IMR-90 (cell line): ENCODE results near the gene SGMS1. TPM values are rescaled to one million over a fixed set of nuclear protein-coding genes. Genes with fewer than 3 reads are reported as not detected.
A peak's percentile ranks its signal among the peaks of the same experiment; 100 is the strongest.

Source experiments
- ATAC-seq: fragments of 200-7000 bp; cut with Tn5 transposase; 2 replicates; pipeline ENCODE4 v1.9.1; 2020; ENCODE audit warnings: low read depth, mild to moderate bottlenecking, moderate library complexity
- BruUV-seq: library from RNA; stranded (reverse); fragments of 400-500 nt; replicated peaks from 2 replicates; lab custom pipeline; 2021; lab: Mats Ljungman, UMichigan
- CTCF ChIA-PET: fragments of 300-600 bp; formaldehyde crosslinking; extraction: SDS; loops from one replicate; lab custom pipeline; 2021; ENCODE audit warnings: antibody characterized with exemption; lab: Yijun Ruan, JAX
- POLR2A ChIA-PET: fragments of 300-600 bp; sonication (Branson Sonifier 250); formaldehyde crosslinking; loops from one replicate; lab custom pipeline; 2022; ENCODE audit warnings: antibody characterized with exemption; ENCODE audit not compliant: unreplicated experiment; lab: Charles Lee
- DNase-seq: peaks from one replicate; pipeline ENCODE4 v3.0.0; 2013
- H2AFZ ChIP-seq: replicated peaks from 2 replicates; pipeline ENCODE3; 2013; ENCODE audit warnings: low read length, mild to moderate bottlenecking; ENCODE audit not compliant: poor library complexity
- H2AK5ac ChIP-seq: 2 replicates; pipeline ENCODE4 v1.6.1; 2013; ENCODE audit warnings: low read depth, low read length, inconsistent platforms
- H2AK9ac ChIP-seq: replicated peaks from 2 replicates; pipeline ENCODE3; 2013; ENCODE audit warnings: mild to moderate bottlenecking, low read depth, low read length, moderate library complexity; ENCODE audit not compliant: poor library complexity
- H2BK120ac ChIP-seq: 2 replicates; pipeline ENCODE4 v1.6.1; 2013; ENCODE audit warnings: low read depth, low read length, inconsistent platforms
- H2BK15ac ChIP-seq: 3 replicates; pipeline ENCODE4 v1.6.1; 2013; ENCODE audit warnings: low read depth, low read length, inconsistent platforms
- H2BK20ac ChIP-seq: 2 replicates; pipeline ENCODE4 v1.6.1; 2013; ENCODE audit warnings: low read depth, mild to moderate bottlenecking, inconsistent platforms, low read length, moderate library complexity
- H2BK5ac ChIP-seq: 2 replicates; pipeline ENCODE4 v1.6.1; 2013; ENCODE audit warnings: mild to moderate bottlenecking, low read depth, low read length, inconsistent platforms; ENCODE audit not compliant: poor library complexity, severe bottlenecking
- H3K14ac ChIP-seq: replicated peaks from 2 replicates; pipeline ENCODE4 v1.6.1; 2013; ENCODE audit warnings: low read depth, low read length, inconsistent platforms
- H3K18ac ChIP-seq: 2 replicates; pipeline ENCODE4 v1.6.1; 2013; ENCODE audit warnings: low read depth, low read length, control low read depth
- H3K23ac ChIP-seq: 2 replicates; pipeline ENCODE4 v1.6.1; 2013; ENCODE audit warnings: low read depth, low read length, inconsistent platforms
- H3K27ac ChIP-seq: 2 replicates; pipeline ENCODE4 v1.5.1; 2013; ENCODE audit warnings: mild to moderate bottlenecking, control low read depth, low read length; ENCODE audit not compliant: insufficient read depth
- H3K27me3 ChIP-seq: 2 replicates; pipeline ENCODE4 v1.6.1; 2013; ENCODE audit warnings: low read length; ENCODE audit not compliant: control insufficient read depth, insufficient read depth
- H3K36me3 ChIP-seq: 2 replicates; pipeline ENCODE4 v1.6.1; 2013; ENCODE audit warnings: low read length, mixed read lengths; ENCODE audit not compliant: control insufficient read depth, insufficient read depth
- H3K4ac ChIP-seq: 2 replicates; pipeline ENCODE4 v1.6.1; 2013; ENCODE audit warnings: low read depth, low read length, inconsistent platforms
- H3K4me1 ChIP-seq: 2 replicates; pipeline ENCODE4 v1.6.1; 2013; ENCODE audit warnings: low read length, mixed read lengths; ENCODE audit not compliant: control insufficient read depth, insufficient read depth
- H3K4me2 ChIP-seq: 2 replicates; pipeline ENCODE4 v1.6.1; 2013; ENCODE audit warnings: low read depth, mild to moderate bottlenecking, control low read depth, low read length, moderate library complexity
- H3K4me3 ChIP-seq: 2 replicates; pipeline ENCODE4 v1.5.1; 2013; ENCODE audit warnings: low read depth, mild to moderate bottlenecking, control low read depth, low read length, moderate library complexity; ENCODE audit not compliant: insufficient read depth
- H3K56ac ChIP-seq: 2 replicates; pipeline ENCODE4 v1.6.1; 2013; ENCODE audit warnings: low read length, inconsistent platforms; ENCODE audit not compliant: insufficient read depth; ENCODE audit errors: extremely low read depth
- H3K79me1 ChIP-seq, 2 experiments: 2 replicates each; pipeline ENCODE4 v1.6.1; 2013; ENCODE audit warnings: low read length in 2 of 2, inconsistent platforms in 1 of 2, low read depth in 1 of 2
- H3K9ac ChIP-seq: 2 replicates; pipeline ENCODE4 v1.6.1; 2013; ENCODE audit warnings: low read depth, low read length, control low read depth
- H3K9me1 ChIP-seq: 2 replicates; pipeline ENCODE4 v1.6.1; 2013; ENCODE audit warnings: low read length, inconsistent platforms; ENCODE audit not compliant: insufficient read depth
- H3K9me3 ChIP-seq: 2 replicates; pipeline ENCODE4 v1.6.1; 2013; ENCODE audit warnings: low read length; ENCODE audit not compliant: control insufficient read depth, insufficient read depth
- H4K20me1 ChIP-seq: 2 replicates; pipeline ENCODE4 v1.6.1; 2013; ENCODE audit warnings: low read length, inconsistent platforms; ENCODE audit not compliant: insufficient read depth
- H4K5ac ChIP-seq: 2 replicates; pipeline ENCODE4 v1.6.1; 2013; ENCODE audit warnings: mild to moderate bottlenecking, low read depth, low read length, control low read depth
- H4K8ac ChIP-seq, 2 experiments: 2 replicates each; pipeline ENCODE4 v1.6.1; 2013; ENCODE audit warnings: low read depth in 2 of 2, low read length in 2 of 2, control low read depth in 1 of 2, inconsistent platforms in 1 of 2
- H4K91ac ChIP-seq: 2 replicates; pipeline ENCODE4 v1.6.1; 2013; ENCODE audit warnings: low read depth, low read length, inconsistent platforms; ENCODE audit not compliant: insufficient read depth
- CHD1 ChIP-seq: IDR thresholded peaks from 2 replicates; pipeline ENCODE4 v1.6.1; 2012; ENCODE audit warnings: low read depth, low read length, improper control_type of control experiment
- MAFK ChIP-seq: IDR thresholded peaks from 2 replicates; pipeline ENCODE4 v1.6.1; 2012; ENCODE audit warnings: low read depth, low read length, improper control_type of control experiment
- POLR2A ChIP-seq: IDR thresholded peaks from 2 replicates; pipeline ENCODE4 v1.6.1; 2012; ENCODE audit warnings: mild to moderate bottlenecking, low read depth, low read length
- RAD21 ChIP-seq: IDR thresholded peaks from 2 replicates; pipeline ENCODE4 v1.6.1; 2012; ENCODE audit warnings: low read length, improper control_type of control experiment
- WGBS, 2 experiments: methylation state at CpG; one replicate each; pipeline versions ENCODE4 v1.1.5 to v1.1.7; 2013; ENCODE audit warnings: missing lambda C conversion rate in 2 of 2; ENCODE audit not compliant: insufficient read length in 1 of 2; ENCODE audit errors: extremely low coverage in 2 of 2; 5-methylcytosine and 5-hydroxymethylcytosine counted together
- dilution Hi-C: fragments of 300-500 bp; cut with HindIII; formaldehyde crosslinking; loops from one replicate; pipeline ENCODE4 v1.14.3; 2018; ENCODE audit warnings: low sequenced_read_pairs; ENCODE audit not compliant: unreplicated experiment
- in situ Hi-C: fragments of 300-500 bp; cut with MboI; formaldehyde crosslinking; loops from 3 replicates; pipeline ENCODE4 v1.14.3; 2019; ENCODE audit warnings: low sequenced_read_pairs, inconsistent platforms, mixed read lengths
- intact Hi-C: fragments of 100-400 bp; cut with micrococcal nuclease; formaldehyde crosslinking; loops from 2 replicates; pipeline ENCODE4 v1.10.0; 2022
- polyA plus RNA-seq, 3 experiments: library from polyadenylated mRNA; depleted of rRNA; stranded (reverse); fragments of >200 nt; gene quantifications; 2 replicates each; pipeline ENCODE4 v1.2.3, GENCODE V29; 2012; ENCODE audit warnings: low replicate concordance in 1 of 3
- total RNA-seq: library from RNA; depleted of rRNA; stranded (reverse); fragments of >200 nt; gene quantifications from 2 replicates; pipeline ENCODE4 v1.2.3, GENCODE V29; 2012

The SGMS1 gene
- total and polyA plus RNA-seq, 2 of the 4 experiments (the other 2 are of a cell fraction): 9.8 to 30.8 TPM

- Histone ChIP-seq H2BK15ac (peak overlapping the region; percentile 33; the same call in 1 of the 3 replicates), H3K9me3 (no peaks in the 10 kb centered on the region), H3K4me2 (peak overlapping the region; percentile 94), H3K4ac (peak overlapping the region; percentile 83), H2AK5ac (peak overlapping the region; percentile 65), H3K79me1 (peaks cover 12 to 45% of the 10 kb centered on the region in 2 experiments), H4K20me1 (peaks cover 5% of the 10 kb centered on the region; the same call in 1 of the 2 replicates), H2BK5ac (peak overlapping the region; percentile 52), H3K27ac (peak overlapping the region; percentile 24), H3K14ac (peak overlapping the region; percentile 96), H2AFZ (peak overlapping the region; percentile 92), H3K4me3 (peak overlapping the region; percentile 47), H3K56ac (peak overlapping the region; percentile 75), H2BK20ac (peak overlapping the region; percentile 90), H4K8ac (peak overlapping the region; percentile 2 to 69; a peak in 2 of 4 replicates), H3K9me1 (peaks cover 13% of the 10 kb centered on the region), H4K91ac (peak overlapping the region; percentile 81), H3K9ac (peak overlapping the region; percentile 73), H2BK120ac (peak overlapping the region; percentile 82), H3K23ac (peak overlapping the region; percentile 91), H3K18ac (peak overlapping the region; percentile 56; the same call in 1 of the 2 replicates), H2AK9ac (peak overlapping the region; percentile 92), H4K5ac (peak overlapping the region; percentile 46; the same call in 1 of the 2 replicates), H3K27me3 (no peaks in the 10 kb centered on the region), H3K4me1 (peaks cover 10% of the 10 kb centered on the region; the same call in 1 of the 2 replicates), H3K36me3 (no peaks in the 10 kb centered on the region)
- TF ChIP-seq MAFK: peak; percentile 51
- 0 out of 2 replicates have a peak, but pooled peaks have one; percentile 46 for TF ChIP-seq POLR2A
- no peak for TF ChIP-seq RAD21
- no peak for TF ChIP-seq CHD1
- intact Hi-C loops: loop anchor here (1.0 to 5.0 kb wide), 3 partner anchors 91 to 204 kb away; no protein-coding TSS in a partner anchor
- in situ Hi-C loops: loop anchor here (5.0 kb wide), 1 partner anchor 204 kb away; the partner anchor contains the start of gene SGMS1
- DNase-seq: peak; percentile 80
- peak; percentile 93 for ATAC-seq
- ChIA-PET POLR2A (interaction anchor here (1.2 kb wide), 1 partner anchor 137 kb away, joined by 5 read pairs; no protein-coding TSS in a partner anchor), CTCF (interaction anchor here (0.9 to 1.0 kb wide), 2 partner anchors 12 to 13 kb away, joined by 3 to 4 read pairs; no protein-coding TSS in a partner anchor)
- no TSS peak for BruUV-seq
- 1% methylated on average over 30 of the region's 62 CpGs; no CpG with 5 or more reads in 1 of the 2 experiments for WGBS, 2 experiments
- dilution Hi-C loops: no loop called here
Observed at GRCh38 chr10:50417886-50418830, 205.6 kb downstream of the SGMS1 start.
